HCT116 (cell line): ENCODE data around the gene ZNF488. TPM values are rescaled to one million over a fixed set of nuclear protein-coding genes. Genes with fewer than 3 reads are reported as not detected.

Experiments
- ATAC-seq: fragments of 200-7000 bp; cut with Tn5 transposase; 2 replicates; pipeline ENCODE4 v1.9.1; 2020; ENCODE audit warnings: mild to moderate bottlenecking, moderate library complexity
- BruUV-seq: library from RNA; stranded (reverse); fragments of 400-500 nt; replicated peaks from 2 replicates; lab custom pipeline; 2021; lab: Mats Ljungman, UMichigan
- CTCF ChIA-PET: fragments of 300-600 bp; sonication (Branson Sonifier 250); formaldehyde crosslinking; loops from one replicate; lab custom pipeline; 2021; ENCODE audit warnings: antibody characterized with exemption; lab: Charles Lee
- POLR2A ChIA-PET: fragments of 300-600, 350-600 bp; sonication (Branson Sonifier 250); formaldehyde crosslinking; loops from one replicate; lab custom pipeline; 2021; ENCODE audit warnings: antibody characterized with exemption; lab: Charles Lee
- RAD21 ChIA-PET, 2 experiments: fragments of 300-600 bp; sonication (Branson Sonifier 250); formaldehyde crosslinking; loops; one replicate each; lab custom pipeline; 2023; ENCODE audit warnings: low total read pairs in 2 of 2; ENCODE audit not compliant: uncharacterized antibody in 2 of 2, unreplicated experiment in 2 of 2, low non-redundant PET in 1 of 2; lab: Charles Lee
- DNase-seq: peaks from one replicate; pipeline ENCODE4 v3.0.0-alpha.2; 2010; ENCODE audit warnings: low read depth, low spot score
- H2AFZ ChIP-seq: fragments of 200-600 bp; shearing (Covaris generic), sonication (generic); 2 replicates; pipeline ENCODE4 v1.6.1; 2017; ENCODE audit warnings: low read depth, mixed run types, mixed read lengths, antibody characterized with exemption, low read length; ENCODE audit not compliant: poor library complexity, severe bottlenecking
- H3K27ac ChIP-seq: 2 replicates; pipeline ENCODE4 v1.5.1; 2012; ENCODE audit warnings: low read depth, low read length
- H3K27me3 ChIP-seq: fragments of 200-600 bp; sonication (generic); 2 replicates; pipeline ENCODE4 v1.6.1; 2016; ENCODE audit warnings: mixed run types, low read length, mixed read lengths; ENCODE audit not compliant: insufficient read depth
- H3K36me3 ChIP-seq, 2 experiments: fragments of 200-500 bp in 1 of 2; fragments of 200-600 bp in 1 of 2; sonication (Bioruptor generic) in 1 of 2; sonication (generic) in 1 of 2; 2 replicates each; pipeline versions ENCODE4 v1.5.1 to v1.6.1; 2014 to 2016; ENCODE audit warnings: low read length in 2 of 2, inconsistent platforms in 1 of 2, mixed read lengths in 1 of 2, mixed run types in 1 of 2; ENCODE audit not compliant: insufficient read depth in 2 of 2, control insufficient read depth in 1 of 2
- H3K4me1 ChIP-seq, 2 experiments: fragments of 200-600 bp in 1 of 2; sonication (generic) in 1 of 2; 2 replicates each; pipeline versions ENCODE4 v1.5.1 to v1.6.1; 2012 to 2017; ENCODE audit warnings: low read length in 2 of 2, inconsistent platforms in 1 of 2, mild to moderate bottlenecking in 1 of 2, mixed read lengths in 1 of 2, mixed run types in 1 of 2, moderate library complexity in 1 of 2; ENCODE audit not compliant: insufficient read depth in 2 of 2, control insufficient read depth in 1 of 2
- H3K4me2 ChIP-seq: fragments of 200-600 bp; sonication (generic); 2 replicates; pipeline ENCODE4 v1.6.1; 2017; ENCODE audit warnings: mixed run types, low read length, mixed read lengths
- H3K4me3 ChIP-seq, 2 experiments: fragments of 200-600 bp in 1 of 2; sonication (generic) in 1 of 2; replicated peaks in 1 of 2; 2 replicates each; pipeline ENCODE4 v1.5.1; 2011 to 2016; ENCODE audit warnings: low read length in 2 of 2, control low read depth in 1 of 2, low read depth in 1 of 2, mild to moderate bottlenecking in 1 of 2, mixed read lengths in 1 of 2, mixed run types in 1 of 2
- H3K79me2 ChIP-seq: fragments of 200-600 bp; sonication (generic); 2 replicates; pipeline ENCODE4 v1.6.1; 2017; ENCODE audit warnings: mild to moderate bottlenecking, mixed run types, low read length, moderate library complexity, mixed read lengths; ENCODE audit not compliant: insufficient read depth
- H3K9ac ChIP-seq: fragments of 200-600 bp; sonication (generic); 2 replicates; pipeline ENCODE4 v1.6.1; 2016; ENCODE audit warnings: low read length, mixed read lengths
- H3K9me2 ChIP-seq: fragments of 200-600 bp; sonication (generic), shearing (Covaris generic); 2 replicates; pipeline ENCODE4 v1.6.1; 2017; ENCODE audit warnings: mixed run types, mild to moderate bottlenecking, moderate library complexity; ENCODE audit not compliant: insufficient read depth
- H3K9me3 ChIP-seq, 2 experiments: fragments of 200-500 bp in 1 of 2; fragments of 200-600 bp in 1 of 2; sonication (Bioruptor generic) in 1 of 2; sonication (generic) in 1 of 2; 2 replicates each; pipeline ENCODE4 v1.6.1; 2014 to 2017; ENCODE audit warnings: low read length in 2 of 2, mixed read lengths in 2 of 2, inconsistent platforms in 1 of 2, low read depth in 1 of 2, mild to moderate bottlenecking in 1 of 2, mixed run types in 1 of 2, moderate library complexity in 1 of 2; ENCODE audit not compliant: control insufficient read depth in 1 of 2, insufficient read depth in 1 of 2
- H4K20me1 ChIP-seq: fragments of 200-600 bp; sonication (generic), shearing (Covaris generic); 2 replicates; pipeline ENCODE4 v1.6.1; 2017; ENCODE audit warnings: mixed run types, mild to moderate bottlenecking, moderate library complexity; ENCODE audit not compliant: insufficient read depth
- CEBPB ChIP-seq: IDR thresholded peaks from 2 replicates; pipeline ENCODE4 v1.6.1; 2012; ENCODE audit warnings: low read depth
- ELF1 ChIP-seq: IDR thresholded peaks from 2 replicates; pipeline ENCODE4 v1.6.1; 2012; ENCODE audit warnings: low read depth, borderline replicate concordance
- EZH2 ChIP-seq: fragments of 200-600 bp; sonication (generic); IDR thresholded peaks from 2 replicates; pipeline ENCODE4 v1.6.1; 2017; ENCODE audit warnings: antibody characterized with exemption, mixed run types
- FOSL1 ChIP-seq: IDR thresholded peaks from 2 replicates; pipeline ENCODE4 v1.6.1; 2012; ENCODE audit warnings: low read depth
- SIN3A ChIP-seq: IDR thresholded peaks from 2 replicates; pipeline ENCODE4 v1.6.1; 2012; ENCODE audit warnings: low read depth
- SP1 ChIP-seq: IDR thresholded peaks from 2 replicates; pipeline ENCODE4 v1.6.1; 2012; ENCODE audit warnings: low read depth
- TCF7L2 ChIP-seq: IDR thresholded peaks from 2 replicates; pipeline ENCODE4 v1.7.0; 2011; ENCODE audit warnings: borderline replicate concordance, inconsistent platforms; ENCODE audit not compliant: insufficient read depth, insufficient read length; ENCODE audit errors: extremely low read depth
- ZFX ChIP-seq: fragments of 450-650 bp; IDR thresholded peaks from 2 replicates; pipeline ENCODE4 v1.6.1; 2017
- intact Hi-C: fragments of 100-400 bp; cut with micrococcal nuclease; formaldehyde crosslinking; loops from 2 replicates; pipeline ENCODE4 v1.10.0; 2022
- total RNA-seq: library from RNA; stranded (reverse); gene quantifications from one replicate; pipeline ENCODE4 v1.2.1, GENCODE V29; 2021; ENCODE audit not compliant: unreplicated experiment
- TF ChIP-seq, protein P1 (sequence below): IDR thresholded peaks from 2 replicates; pipeline ENCODE4 v1.6.1; 2012
- TF ChIP-seq, protein P2 (sequence below): IDR thresholded peaks from 2 replicates; pipeline ENCODE4 v1.6.1; 2012; ENCODE audit warnings: low read depth
- TF ChIP-seq, protein P3 (sequence below), 3 experiments: fragments of 200-600 bp in 1 of 3; sonication (generic) in 1 of 3; IDR thresholded peaks in 2 of 3; conservative IDR thresholded peaks in 1 of 3; 2 replicates each; pipeline ENCODE4 v1.5.1; 2012 to 2017; ENCODE audit warnings: low read depth in 2 of 3, low read length in 2 of 3, antibody characterized with exemption in 1 of 3, borderline replicate concordance in 1 of 3, control low read depth in 1 of 3, mild to moderate bottlenecking in 1 of 3, mixed read lengths in 1 of 3, mixed run types in 1 of 3, moderate library complexity in 1 of 3; ENCODE audit not compliant: insufficient read depth in 1 of 3

The ZNF488 gene
- total RNA-seq, 1 experiment from 2014 or later: 3.9 TPM

DNA sequence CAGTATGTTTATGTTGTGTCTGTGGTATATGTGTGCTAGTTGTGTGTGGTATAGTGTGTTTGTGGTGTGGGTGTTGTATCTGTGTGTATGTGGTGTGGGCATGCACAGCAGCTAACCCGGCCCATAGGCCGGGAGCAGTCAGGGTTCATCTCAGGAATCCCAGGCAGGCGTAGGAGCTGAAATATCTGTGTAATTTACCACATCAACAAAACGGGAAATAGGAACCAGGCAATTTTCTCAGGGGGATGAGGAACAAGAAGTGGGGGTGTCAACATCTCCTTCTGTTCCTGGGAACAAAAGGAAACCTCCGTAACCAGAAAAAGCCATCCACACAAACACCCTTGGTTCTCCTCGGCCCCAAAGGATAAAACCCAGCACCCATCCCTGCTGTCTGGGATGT, 24.5 kb upstream of the ZNF488 start:
- ChIA-PET RAD21 (no interaction called here), CTCF (no interaction called here), POLR2A (no interaction called here)
- BruUV-seq: TSS peak; percentile 71
- DNase-seq: no peak
- Histone ChIP-seq H3K79me2 (no peaks in the 10 kb centered on the region), H3K4me2 (peak overlapping the region; percentile 93), H3K27me3 (no peaks in the 10 kb centered on the region), H3K9me2 (no peaks in the 10 kb centered on the region), H2AFZ (no peak overlapping the region), H3K27ac (no peak overlapping the region; the same call in 1 of the 2 replicates), H3K4me3 (no peak overlapping the region), H4K20me1 (no peaks in the 10 kb centered on the region), H3K9ac (no peak overlapping the region), H3K9me3 (no peaks in the 10 kb centered on the region), H3K4me1 (peaks cover 52 to 85% of the 10 kb centered on the region in 2 experiments), H3K36me3 (no peaks in the 10 kb centered on the region)
- no peak for TF ChIP-seq EZH2
- no peak for TF ChIP-seq TCF7L2
- TF ChIP-seq ZFX: no peak
- TF ChIP-seq, protein P1, sequence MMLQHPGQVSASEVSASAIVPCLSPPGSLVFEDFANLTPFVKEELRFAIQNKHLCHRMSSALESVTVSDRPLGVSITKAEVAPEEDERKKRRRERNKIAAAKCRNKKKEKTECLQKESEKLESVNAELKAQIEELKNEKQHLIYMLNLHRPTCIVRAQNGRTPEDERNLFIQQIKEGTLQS: no peak
- no peak for TF ChIP-seq SP1
- no peak for TF ChIP-seq SIN3A
- TF ChIP-seq CEBPB: no peak
- TF ChIP-seq, protein P2, sequence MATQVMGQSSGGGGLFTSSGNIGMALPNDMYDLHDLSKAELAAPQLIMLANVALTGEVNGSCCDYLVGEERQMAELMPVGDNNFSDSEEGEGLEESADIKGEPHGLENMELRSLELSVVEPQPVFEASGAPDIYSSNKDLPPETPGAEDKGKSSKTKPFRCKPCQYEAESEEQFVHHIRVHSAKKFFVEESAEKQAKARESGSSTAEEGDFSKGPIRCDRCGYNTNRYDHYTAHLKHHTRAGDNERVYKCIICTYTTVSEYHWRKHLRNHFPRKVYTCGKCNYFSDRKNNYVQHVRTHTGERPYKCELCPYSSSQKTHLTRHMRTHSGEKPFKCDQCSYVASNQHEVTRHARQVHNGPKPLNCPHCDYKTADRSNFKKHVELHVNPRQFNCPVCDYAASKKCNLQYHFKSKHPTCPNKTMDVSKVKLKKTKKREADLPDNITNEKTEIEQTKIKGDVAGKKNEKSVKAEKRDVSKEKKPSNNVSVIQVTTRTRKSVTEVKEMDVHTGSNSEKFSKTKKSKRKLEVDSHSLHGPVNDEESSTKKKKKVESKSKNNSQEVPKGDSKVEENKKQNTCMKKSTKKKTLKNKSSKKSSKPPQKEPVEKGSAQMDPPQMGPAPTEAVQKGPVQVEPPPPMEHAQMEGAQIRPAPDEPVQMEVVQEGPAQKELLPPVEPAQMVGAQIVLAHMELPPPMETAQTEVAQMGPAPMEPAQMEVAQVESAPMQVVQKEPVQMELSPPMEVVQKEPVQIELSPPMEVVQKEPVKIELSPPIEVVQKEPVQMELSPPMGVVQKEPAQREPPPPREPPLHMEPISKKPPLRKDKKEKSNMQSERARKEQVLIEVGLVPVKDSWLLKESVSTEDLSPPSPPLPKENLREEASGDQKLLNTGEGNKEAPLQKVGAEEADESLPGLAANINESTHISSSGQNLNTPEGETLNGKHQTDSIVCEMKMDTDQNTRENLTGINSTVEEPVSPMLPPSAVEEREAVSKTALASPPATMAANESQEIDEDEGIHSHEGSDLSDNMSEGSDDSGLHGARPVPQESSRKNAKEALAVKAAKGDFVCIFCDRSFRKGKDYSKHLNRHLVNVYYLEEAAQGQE: no peak
- no peak for TF ChIP-seq ELF1
- no peak for TF ChIP-seq FOSL1
- TF ChIP-seq, protein P3, sequence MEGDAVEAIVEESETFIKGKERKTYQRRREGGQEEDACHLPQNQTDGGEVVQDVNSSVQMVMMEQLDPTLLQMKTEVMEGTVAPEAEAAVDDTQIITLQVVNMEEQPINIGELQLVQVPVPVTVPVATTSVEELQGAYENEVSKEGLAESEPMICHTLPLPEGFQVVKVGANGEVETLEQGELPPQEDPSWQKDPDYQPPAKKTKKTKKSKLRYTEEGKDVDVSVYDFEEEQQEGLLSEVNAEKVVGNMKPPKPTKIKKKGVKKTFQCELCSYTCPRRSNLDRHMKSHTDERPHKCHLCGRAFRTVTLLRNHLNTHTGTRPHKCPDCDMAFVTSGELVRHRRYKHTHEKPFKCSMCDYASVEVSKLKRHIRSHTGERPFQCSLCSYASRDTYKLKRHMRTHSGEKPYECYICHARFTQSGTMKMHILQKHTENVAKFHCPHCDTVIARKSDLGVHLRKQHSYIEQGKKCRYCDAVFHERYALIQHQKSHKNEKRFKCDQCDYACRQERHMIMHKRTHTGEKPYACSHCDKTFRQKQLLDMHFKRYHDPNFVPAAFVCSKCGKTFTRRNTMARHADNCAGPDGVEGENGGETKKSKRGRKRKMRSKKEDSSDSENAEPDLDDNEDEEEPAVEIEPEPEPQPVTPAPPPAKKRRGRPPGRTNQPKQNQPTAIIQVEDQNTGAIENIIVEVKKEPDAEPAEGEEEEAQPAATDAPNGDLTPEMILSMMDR (IDR thresholded peaks at IDR 0.05 in 2 of 3, conservative IDR thresholded peaks at IDR 0.05 in 1 of 3; ENCODE audit: borderline replicate concordance in 1 of 3, insufficient read depth in 1 of 3, low read depth in 2 of 3, low read length in 2 of 3): no peak
- intact Hi-C loops: no loop called here
- ATAC-seq: no peak
